MCF 10A (cell line): ENCODE results near the gene POLR2H. TPM values are rescaled to one million over a fixed set of nuclear protein-coding genes. Genes with fewer than 3 reads are reported as not detected.
"Not testable (repeated sequence)": the region's sequence is repeated elsewhere in the genome, so short reads cannot be mapped to it uniquely, and the experiment has no call there.

Experiments used
- BruUV-seq: library from RNA; stranded (reverse); fragments of 400-500 nt; replicated peaks from 2 replicates; lab custom pipeline; 2021; lab: Mats Ljungman, UMichigan
- CTCF ChIA-PET: fragments of 300-600 bp; sonication (Branson Sonifier 250); formaldehyde crosslinking; extraction: SDS; loops from one replicate; lab custom pipeline; 2021; ENCODE audit warnings: antibody characterized with exemption, inconsistent platforms; lab: Yijun Ruan, JAX
- POLR2A ChIA-PET: fragments of 300-600, 350-650 bp; sonication (Branson Sonifier 250); formaldehyde crosslinking; extraction: SDS; loops from one replicate; lab custom pipeline; 2020; ENCODE audit warnings: antibody characterized with exemption, inconsistent platforms; lab: Yijun Ruan, JAX
- DNase-seq: peaks from one replicate; pipeline ENCODE4 v3.0.0-alpha.2; 2018; ENCODE audit not compliant: unreplicated experiment
- H3K27ac Mint-ChIP-seq: one replicate; pipeline ENCODE4 v1.8.0; 2022; ENCODE audit warnings: mild to moderate bottlenecking, low read depth, mixed read lengths; ENCODE audit not compliant: unreplicated experiment
- H3K27me3 Mint-ChIP-seq: one replicate; pipeline ENCODE4 v1.8.0; 2022; ENCODE audit warnings: mixed read lengths; ENCODE audit not compliant: insufficient read depth, unreplicated experiment
- H3K36me3 Mint-ChIP-seq: one replicate; pipeline ENCODE4 v1.8.0; 2022; ENCODE audit warnings: mild to moderate bottlenecking, moderate library complexity, mixed read lengths; ENCODE audit not compliant: insufficient read depth, unreplicated experiment
- H3K4me1 Mint-ChIP-seq: one replicate; pipeline ENCODE4 v1.8.0; 2022; ENCODE audit warnings: mixed read lengths; ENCODE audit not compliant: insufficient read depth, unreplicated experiment
- H3K4me3 Mint-ChIP-seq: one replicate; pipeline ENCODE4 v1.8.0; 2022; ENCODE audit warnings: mild to moderate bottlenecking, moderate library complexity, mixed read lengths; ENCODE audit not compliant: unreplicated experiment
- H3K9me3 Mint-ChIP-seq: one replicate; pipeline ENCODE4 v1.8.0; 2022; ENCODE audit warnings: mixed read lengths; ENCODE audit not compliant: unreplicated experiment
- CTCF ChIP-seq: fragments of 200-600 bp; IDR thresholded peaks from one replicate; pipeline ENCODE4 v1.8.0; 2022; ENCODE audit warnings: antibody characterized with exemption, mild to moderate bottlenecking; ENCODE audit not compliant: unreplicated experiment
- intact Hi-C: fragments of 100-400 bp; cut with micrococcal nuclease; formaldehyde crosslinking; loops from 2 replicates; pipeline ENCODE4 v1.14.1; 2022
- total RNA-seq: library from RNA; stranded (reverse); gene quantifications from 2 replicates; pipeline ENCODE4 v1.2.3, GENCODE V29; 2022

The POLR2H gene
- total RNA-seq, 1 experiment from 2014 or later: 91.5 TPM

GRCh38 chr3:184337399-184337714 lies 24.2 kb upstream of the POLR2H start, which contains the start of gene FAM131A:
Gene FAM131A (plus strand): TSS chr3:184337600. CDS start chr3:184337631, 31 bp downstream.
- no peak for TF ChIP-seq CTCF
- Mint-ChIP-seq H3K4me1 (peaks cover 44% of the 10 kb centered on the region), H3K27me3 (no peaks in the 10 kb centered on the region), H3K36me3 (peaks cover 40% of the 10 kb centered on the region), H3K4me3 (peak within 1 kb of the TSS; percentile 84), H3K9me3 (no peaks in the 10 kb centered on the region), H3K27ac (peak within 1 kb of the TSS; percentile 89)
- ChIA-PET POLR2A (interaction anchor here (0.7 to 2.0 kb wide), 6 partner anchors 11 to 34 kb away, joined by 3 to 8 read pairs (median 3); no protein-coding TSS in a partner anchor), CTCF (interaction anchor here (1.2 to 1.4 kb wide), 2 partner anchors 16 to 25 kb away, joined by 3 to 5 read pairs; partner anchors contain the start of genes CLCN2 and POLR2H)
- intact Hi-C loops: no loop called here
- no TSS peak for BruUV-seq
- DNase-seq: no peak

GRCh38 chr3:184337981-184338380 lies 23.5 kb upstream of the POLR2H start:
- DNase-seq: no peak
- ChIA-PET POLR2A (interaction anchor here (1.1 to 2.0 kb wide), 5 partner anchors 11 to 34 kb away, joined by 3 to 8 read pairs (median 3); no protein-coding TSS in a partner anchor), CTCF (interaction anchor here (2.0 kb wide), 1 partner anchor 17 kb away, joined by 8 read pairs; no protein-coding TSS in a partner anchor)
- Mint-ChIP-seq H3K27me3 (no peaks in the 10 kb centered on the region), H3K4me3 (no peak overlapping the region), H3K36me3 (peaks cover 33% of the 10 kb centered on the region), H3K9me3 (no peaks in the 10 kb centered on the region), H3K4me1 (peaks cover 38% of the 10 kb centered on the region), H3K27ac (no peak overlapping the region)
- no TSS peak for BruUV-seq
- no peak for TF ChIP-seq CTCF
- intact Hi-C loops: no loop called here

- H3K36me3 Mint-ChIP-seq: peaks cover 29% of the 10 kb centered on the region
- TF ChIP-seq CTCF: no peak
- ChIA-PET POLR2A (interaction anchor here (0.6 to 2.0 kb wide), 2 partner anchors 22 to 24 kb away, joined by 3 to 4 read pairs; no protein-coding TSS in a partner anchor), CTCF (interaction anchor here (1.2 to 2.0 kb wide), 2 partner anchors 16 to 33 kb away, joined by 3 to 8 read pairs; no protein-coding TSS in a partner anchor)
- no peak for DNase-seq
- H3K4me1 Mint-ChIP-seq: peaks cover 33% of the 10 kb centered on the region
- no peaks in the 10 kb centered on the region for H3K27me3 Mint-ChIP-seq
- intact Hi-C loops: no loop called here
- no TSS peak for BruUV-seq
- H3K27ac Mint-ChIP-seq: no peak overlapping the region
- no peak overlapping the region for H3K4me3 Mint-ChIP-seq
- H3K9me3 Mint-ChIP-seq: no peaks in the 10 kb centered on the region
Measured at GRCh38 chr3:184338511-184338945, 23.0 kb upstream of the POLR2H start.

- ChIA-PET CTCF (interaction anchor here (1.2 to 2.0 kb wide), 2 partner anchors 16 to 33 kb away, joined by 3 to 8 read pairs; no protein-coding TSS in a partner anchor), POLR2A (interaction anchor here (0.6 kb wide), 1 partner anchor 23 kb away, joined by 3 read pairs; no protein-coding TSS in a partner anchor)
- intact Hi-C loops: no loop called here
- H3K27ac Mint-ChIP-seq: no peak overlapping the region
- no peak for TF ChIP-seq CTCF
- BruUV-seq: no TSS peak
- H3K9me3 Mint-ChIP-seq: no peaks in the 10 kb centered on the region
- H3K4me1 Mint-ChIP-seq: peaks cover 28% of the 10 kb centered on the region
- no peak overlapping the region for H3K4me3 Mint-ChIP-seq
- H3K27me3 Mint-ChIP-seq: no peaks in the 10 kb centered on the region
- no peak for DNase-seq
- peaks cover 29% of the 10 kb centered on the region for H3K36me3 Mint-ChIP-seq
Measured at GRCh38 chr3:184339001-184339400, 22.5 kb upstream of the POLR2H start.

- ChIA-PET CTCF (interaction anchor here (1.2 to 2.0 kb wide), 2 partner anchors 15 to 34 kb away, joined by 3 to 8 read pairs; no protein-coding TSS in a partner anchor), POLR2A (interaction anchor here (0.6 kb wide), 1 partner anchor 918 kb away, joined by 3 read pairs; no protein-coding TSS in a partner anchor)
- Mint-ChIP-seq H3K36me3 (peaks cover 26% of the 10 kb centered on the region), H3K4me1 (peaks cover 24% of the 10 kb centered on the region)
- H3K27ac Mint-ChIP-seq, H3K4me3 Mint-ChIP-seq, BruUV-seq, DNase-seq, H3K9me3 Mint-ChIP-seq, intact Hi-C loops, H3K27me3 Mint-ChIP-seq: not testable (repeated sequence)
Measured at GRCh38 chr3:184339451-184340135, 21.9 kb upstream of the POLR2H start.
